H1 (cell line): ENCODE measurements around the gene TSFM. TPM values are rescaled to one million over a fixed set of nuclear protein-coding genes. Genes with fewer than 3 reads are reported as not detected.

Experiments used
- CTCF ChIP-seq, 3 experiments: IDR thresholded peaks; 1 replicate in 2 of 3; 2 replicates in 1 of 3; pipeline versions ENCODE4 v1.5.1 to v1.6.1; 2011; ENCODE audit warnings: low read length in 3 of 3, mild to moderate bottlenecking in 3 of 3, inconsistent platforms in 2 of 3, low read depth in 1 of 3, moderate library complexity in 1 of 3; ENCODE audit not compliant: insufficient read depth in 1 of 3; ENCODE audit errors: control extremely low read depth in 1 of 3
- polyA plus RNA-seq, 7 experiments: library from polyadenylated mRNA; depleted of rRNA in 3 of 7; stranded (reverse) in 5 of 7; unstranded in 2 of 7; fragments of >200 nt in 5 of 7; fragments of 200-250 nt in 2 of 7; gene quantifications; 1 replicate in 5 of 7; 2 replicates in 1 of 7; 4 replicates in 1 of 7; pipeline versions ENCODE4 v1.2.1 to v1.2.3, GENCODE V29; 2011 to 2013; ENCODE audit warnings: missing spikeins in 2 of 7, mixed read lengths in 2 of 7
- total RNA-seq: library from RNA; stranded (reverse); fragmentation: NEBNext Ultra II Directional; extraction: Animal tissue kit (Norgen Biotek cat#: 25700); gene quantifications from 2 replicates; pipeline ENCODE4 v1.2.1, GENCODE V29; 2021

The TSFM gene
- total and polyA plus RNA-seq, 2 of the 8 experiments (the other 6 are each of a cell fraction or from before 2014, with no cell fraction given) = 17.4 to 49.8 TPM

- peak; percentile 47 to 66 (median 59) for TF ChIP-seq CTCF (IDR thresholded peaks at IDR 0.05; ENCODE audit: control extremely low read depth in 1 of 3, insufficient read depth in 1 of 3, low read depth in 1 of 3, low read length in 3 of 3)
These were observed 23.1 kb upstream of the TSFM start (continued) for GRCh38 chr12:57759360-57759980.
